Naive thymus-derived CD8-positive, alpha-beta T cell (primary cell): ENCODE results near the gene TBC1D12. TPM values are rescaled to one million over a fixed set of nuclear protein-coding genes. Genes with fewer than 3 reads are reported as not detected.

Experiments used
- polyA plus RNA-seq, 3 donors: library from polyadenylated mRNA; unstranded; fragments of 300-500 nt; fragmentation: Illumina TruSeq; gene quantifications; one replicate each; pipeline ENCODE4 v1.2.3, GENCODE V29; 2021
- total RNA-seq, 8 experiments: library from RNA in 2 of 8; stranded (reverse) in 2 of 8; gene quantifications; one replicate each; pipeline ENCODE4 v1.2.3 and lab custom pipeline; 2021 to 2026

Gene TBC1D12
- total and polyA plus RNA-seq, 5 experiments from 2014 or later = 0.18 TPM; not detected in 4

Other genes with a start within 250 kb of the TBC1D12 start
- 10 to 100 TPM; 23.0 to 24.8 TPM for gene NOC3L, start 39.6 kb upstream of the TBC1D12 start, total RNA-seq
- gene NOC3L, start 39.6 kb upstream of the TBC1D12 start, polyA plus RNA-seq = 10 to 100 TPM; 10.6 to 16.0 (median 14.0) TPM
- 1 to 10 TPM; 6.6 to 7.8 TPM for gene HELLS, start 143.2 kb downstream of the TBC1D12 start, total RNA-seq
- 1 to 10 TPM; 5.3 to 6.3 (median 5.7) TPM for gene HELLS, start 143.2 kb downstream of the TBC1D12 start, polyA plus RNA-seq